ENCODE measurements around the gene FGF12.

DNA sequence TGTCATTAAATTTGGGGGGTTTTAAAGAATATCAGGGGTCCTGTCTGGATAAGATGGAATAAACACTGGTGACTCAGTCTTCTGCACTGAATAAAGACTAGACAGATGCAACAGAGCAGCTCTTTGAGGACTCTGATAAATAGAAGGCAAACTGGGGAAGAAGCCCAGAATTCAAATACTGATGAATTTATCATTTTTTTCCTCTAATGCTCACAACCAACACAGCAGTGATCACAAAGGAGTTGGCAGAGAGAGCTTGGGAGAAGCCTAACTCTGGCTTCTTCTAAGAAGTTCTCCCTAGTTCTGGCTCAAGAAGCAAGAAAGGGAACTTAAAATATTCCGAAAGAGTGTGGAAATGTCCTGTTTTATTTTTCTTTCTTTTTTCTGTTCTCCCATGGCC, 597.8 kb downstream of the FGF12 start:
- TF ChIP-seq, protein P1, sequence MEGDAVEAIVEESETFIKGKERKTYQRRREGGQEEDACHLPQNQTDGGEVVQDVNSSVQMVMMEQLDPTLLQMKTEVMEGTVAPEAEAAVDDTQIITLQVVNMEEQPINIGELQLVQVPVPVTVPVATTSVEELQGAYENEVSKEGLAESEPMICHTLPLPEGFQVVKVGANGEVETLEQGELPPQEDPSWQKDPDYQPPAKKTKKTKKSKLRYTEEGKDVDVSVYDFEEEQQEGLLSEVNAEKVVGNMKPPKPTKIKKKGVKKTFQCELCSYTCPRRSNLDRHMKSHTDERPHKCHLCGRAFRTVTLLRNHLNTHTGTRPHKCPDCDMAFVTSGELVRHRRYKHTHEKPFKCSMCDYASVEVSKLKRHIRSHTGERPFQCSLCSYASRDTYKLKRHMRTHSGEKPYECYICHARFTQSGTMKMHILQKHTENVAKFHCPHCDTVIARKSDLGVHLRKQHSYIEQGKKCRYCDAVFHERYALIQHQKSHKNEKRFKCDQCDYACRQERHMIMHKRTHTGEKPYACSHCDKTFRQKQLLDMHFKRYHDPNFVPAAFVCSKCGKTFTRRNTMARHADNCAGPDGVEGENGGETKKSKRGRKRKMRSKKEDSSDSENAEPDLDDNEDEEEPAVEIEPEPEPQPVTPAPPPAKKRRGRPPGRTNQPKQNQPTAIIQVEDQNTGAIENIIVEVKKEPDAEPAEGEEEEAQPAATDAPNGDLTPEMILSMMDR (IDR thresholded peaks at IDR 0.05; ENCODE audit: low read depth, low read length, poor library complexity, severe bottlenecking) = no peak
- TF ChIP-seq EZH2phosphoT487 (IDR thresholded peaks at IDR 0.05; ENCODE audit: borderline replicate concordance, low read length) = no peak

All from DOHH2 (cell line).